WERI-Rb-1 (cell line): ENCODE data around the gene ESYT2.

Experiments
- DNase-seq: peaks from one replicate; pipeline ENCODE4 v3.0.0-alpha.2; 2020
- H3K27ac ChIP-seq: fragments of 250-450 bp; sonication (Bioruptor Pico); 2 replicates; pipeline ENCODE4 v1.5.1; 2020; ENCODE audit warnings: mild to moderate bottlenecking, moderate library complexity
- H3K27me3 ChIP-seq: fragments of 250-450 bp; sonication (Bioruptor Pico); 2 replicates; pipeline ENCODE4 v1.5.1; 2021; ENCODE audit warnings: mild to moderate bottlenecking, low read depth, moderate library complexity; ENCODE audit not compliant: insufficient read depth, severe bottlenecking
- H3K36me3 ChIP-seq: fragments of 250-450 bp; sonication (Bioruptor Pico); 2 replicates; pipeline ENCODE4 v1.5.1; 2020; ENCODE audit warnings: mild to moderate bottlenecking, moderate library complexity
- H3K4me3 ChIP-seq: 2 replicates; pipeline ENCODE4 v1.5.1; 2011; ENCODE audit warnings: low read depth, mild to moderate bottlenecking, control low read depth, low read length
- H3K9me3 ChIP-seq: fragments of 250-450 bp; sonication (Bioruptor Pico); 2 replicates; pipeline ENCODE4 v1.5.1; 2021; ENCODE audit warnings: mild to moderate bottlenecking, moderate library complexity; ENCODE audit not compliant: severe bottlenecking
- TF ChIP-seq, protein P1 (sequence below): IDR thresholded peaks from 2 replicates; pipeline ENCODE4 v1.5.1; 2011; ENCODE audit warnings: low read depth, mild to moderate bottlenecking, control low read depth, inconsistent platforms, low read length

Gene ESYT2

DNA sequence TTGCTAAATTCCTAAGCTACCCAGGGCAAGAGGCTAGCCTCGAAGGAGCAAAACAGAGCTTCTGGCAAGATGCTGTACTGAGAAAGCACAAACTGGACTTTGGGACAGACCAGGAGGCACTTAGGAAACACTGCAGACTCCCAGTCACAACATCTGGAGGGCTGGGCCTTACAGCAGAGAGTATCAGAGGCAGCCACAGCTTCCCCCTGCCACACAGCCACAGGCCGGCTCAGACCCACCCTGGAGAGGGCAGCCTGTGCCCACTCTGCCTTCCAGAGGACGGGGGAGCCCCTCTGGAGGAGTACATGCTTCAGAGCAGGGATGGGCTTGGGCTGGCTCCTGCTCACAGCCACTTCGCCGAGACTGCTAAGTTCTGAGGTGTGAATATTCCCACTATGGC is 17.4 kb downstream of the ESYT2 start:
- no peak for DNase-seq
- Histone ChIP-seq H3K9me3 (no peaks in the 10 kb centered on the region), H3K4me3 (no peak overlapping the region), H3K36me3 (no peaks in the 10 kb centered on the region), H3K27me3 (no peaks in the 10 kb centered on the region), H3K27ac (no peak overlapping the region)
- TF ChIP-seq, protein P1, sequence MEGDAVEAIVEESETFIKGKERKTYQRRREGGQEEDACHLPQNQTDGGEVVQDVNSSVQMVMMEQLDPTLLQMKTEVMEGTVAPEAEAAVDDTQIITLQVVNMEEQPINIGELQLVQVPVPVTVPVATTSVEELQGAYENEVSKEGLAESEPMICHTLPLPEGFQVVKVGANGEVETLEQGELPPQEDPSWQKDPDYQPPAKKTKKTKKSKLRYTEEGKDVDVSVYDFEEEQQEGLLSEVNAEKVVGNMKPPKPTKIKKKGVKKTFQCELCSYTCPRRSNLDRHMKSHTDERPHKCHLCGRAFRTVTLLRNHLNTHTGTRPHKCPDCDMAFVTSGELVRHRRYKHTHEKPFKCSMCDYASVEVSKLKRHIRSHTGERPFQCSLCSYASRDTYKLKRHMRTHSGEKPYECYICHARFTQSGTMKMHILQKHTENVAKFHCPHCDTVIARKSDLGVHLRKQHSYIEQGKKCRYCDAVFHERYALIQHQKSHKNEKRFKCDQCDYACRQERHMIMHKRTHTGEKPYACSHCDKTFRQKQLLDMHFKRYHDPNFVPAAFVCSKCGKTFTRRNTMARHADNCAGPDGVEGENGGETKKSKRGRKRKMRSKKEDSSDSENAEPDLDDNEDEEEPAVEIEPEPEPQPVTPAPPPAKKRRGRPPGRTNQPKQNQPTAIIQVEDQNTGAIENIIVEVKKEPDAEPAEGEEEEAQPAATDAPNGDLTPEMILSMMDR = no peak

DNA sequence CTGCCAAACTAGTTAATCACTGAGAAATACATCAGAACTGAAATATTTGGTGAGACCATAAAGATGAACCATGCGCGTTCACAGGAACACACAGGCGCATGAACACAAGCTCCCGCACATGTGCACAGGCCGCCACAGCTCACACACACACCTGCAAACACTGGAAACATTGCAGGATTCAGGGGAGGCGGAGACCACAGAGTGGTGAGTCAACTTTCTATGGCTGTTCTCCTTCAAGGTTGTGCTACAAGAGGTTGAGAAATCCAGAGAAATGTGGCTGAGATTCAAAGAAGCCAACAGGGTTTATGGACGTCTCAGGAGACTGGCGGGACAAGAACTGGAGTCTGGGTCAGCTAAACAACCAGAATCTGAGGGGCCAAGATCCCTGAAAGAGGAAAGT is 17.8 kb downstream of the ESYT2 start:
- Histone ChIP-seq H3K4me3 (no peak overlapping the region), H3K27ac (no peak overlapping the region), H3K36me3 (no peaks in the 10 kb centered on the region), H3K9me3 (no peaks in the 10 kb centered on the region), H3K27me3 (no peaks in the 10 kb centered on the region)
- TF ChIP-seq, protein P1 = no peak
- no peak for DNase-seq

DNA sequence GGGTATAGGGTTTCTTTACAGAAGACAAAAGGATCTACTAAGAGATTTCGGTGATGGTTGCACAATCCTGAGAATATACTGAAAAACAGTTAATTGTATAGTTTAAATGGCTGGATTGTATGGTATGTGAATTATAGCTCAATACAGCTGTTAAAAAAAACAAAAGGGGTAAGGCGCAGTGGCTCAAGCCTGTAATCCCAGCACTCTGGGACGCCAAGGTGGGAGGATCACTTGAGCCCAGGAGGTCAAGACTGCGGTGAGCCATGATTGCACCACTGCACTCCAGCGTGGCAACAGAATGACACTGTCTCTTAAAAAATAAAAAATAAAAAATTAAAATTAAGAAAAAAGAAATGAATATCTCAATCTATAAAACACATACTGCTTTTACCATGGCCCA is 18.5 kb downstream of the ESYT2 start:
- no peak for DNase-seq
- Histone ChIP-seq H3K27ac (no peak overlapping the region), H3K27me3 (no peaks in the 10 kb centered on the region), H3K9me3 (no peaks in the 10 kb centered on the region), H3K36me3 (no peaks in the 10 kb centered on the region), H3K4me3 (no peak overlapping the region)
- TF ChIP-seq, protein P1 = no peak

DNA sequence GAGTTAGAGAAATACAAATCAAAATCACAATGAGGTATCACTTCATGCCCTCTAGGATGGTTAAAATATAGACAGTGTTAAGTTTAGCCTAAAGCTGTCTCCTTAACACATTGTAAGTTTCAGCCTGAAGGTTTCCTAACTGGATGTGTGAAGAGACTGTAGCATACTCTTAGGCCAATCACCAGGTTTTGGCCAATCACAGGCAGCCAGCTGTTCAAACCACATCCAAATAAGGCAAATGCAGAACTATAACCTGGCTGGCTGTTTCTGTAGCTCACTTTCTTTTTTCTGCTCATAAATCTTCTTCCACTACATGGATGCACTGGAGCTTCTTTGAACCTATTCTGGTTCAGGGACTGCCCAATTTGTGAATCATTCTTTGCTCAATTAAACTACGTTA is 19.7 kb downstream of the ESYT2 start:
- Histone ChIP-seq H3K27me3 (no peaks in the 10 kb centered on the region), H3K27ac (no peak overlapping the region), H3K4me3 (no peak overlapping the region), H3K9me3 (no peaks in the 10 kb centered on the region), H3K36me3 (no peaks in the 10 kb centered on the region)
- TF ChIP-seq, protein P1 = no peak
- DNase-seq = no peak

DNA sequence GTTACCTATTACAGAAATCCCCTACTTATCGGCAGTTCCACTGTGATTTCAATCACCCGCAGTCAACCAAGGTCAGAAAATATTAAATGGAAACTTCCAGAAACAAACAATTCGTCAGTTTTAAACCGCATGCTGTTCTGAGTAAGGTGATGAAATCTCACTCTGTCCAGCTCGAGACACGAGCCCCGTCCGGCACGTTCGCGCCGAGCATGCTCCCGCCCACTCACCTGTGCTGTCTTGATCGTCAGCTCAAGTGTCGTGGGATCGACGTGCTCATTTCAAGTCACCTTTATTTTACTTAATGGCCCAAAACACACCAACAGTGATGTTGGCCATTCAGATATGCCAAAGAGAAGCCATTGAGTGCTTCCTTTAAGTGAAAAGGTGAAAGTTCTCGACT is 21.2 kb downstream of the ESYT2 start:
- TF ChIP-seq, protein P1 = no peak
- no peak overlapping the region for H3K4me3 ChIP-seq
- H3K9me3 ChIP-seq = no peaks in the 10 kb centered on the region
- no peak for DNase-seq
- H3K27me3 ChIP-seq = no peaks in the 10 kb centered on the region
- no peaks in the 10 kb centered on the region for H3K36me3 ChIP-seq
- no peak overlapping the region for H3K27ac ChIP-seq

DNA sequence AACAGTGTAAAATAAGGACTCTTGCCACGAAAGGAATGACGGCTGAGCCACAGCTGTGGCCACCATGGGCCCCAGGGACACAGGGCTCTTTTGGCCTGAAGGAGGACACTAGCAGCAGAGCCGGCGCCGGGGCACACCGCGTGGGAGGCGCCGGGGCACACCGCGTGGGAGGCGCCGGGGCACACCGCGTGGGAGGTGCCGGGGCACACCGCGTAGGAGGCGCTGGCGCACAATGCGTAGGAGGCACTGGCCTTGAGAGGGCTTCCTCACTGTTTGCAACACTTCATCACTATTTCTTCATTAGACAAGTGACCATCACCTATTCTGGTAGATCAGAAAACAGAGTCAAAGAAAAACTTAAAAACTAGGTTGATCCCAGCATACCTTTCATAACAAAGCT is 23.4 kb downstream of the ESYT2 start:
- Histone ChIP-seq H3K27ac (no peak overlapping the region), H3K9me3 (no peaks in the 10 kb centered on the region), H3K27me3 (no peaks in the 10 kb centered on the region), H3K36me3 (no peaks in the 10 kb centered on the region), H3K4me3 (no peak overlapping the region)
- TF ChIP-seq, protein P1 = no peak
- no peak for DNase-seq
